ENCODE measurements around the gene DGKA.

Gene DGKA

GRCh38 chr12:55972911-55973598, 42.1 kb downstream of the DGKA start:
- TF ChIP-seq, protein P1, sequence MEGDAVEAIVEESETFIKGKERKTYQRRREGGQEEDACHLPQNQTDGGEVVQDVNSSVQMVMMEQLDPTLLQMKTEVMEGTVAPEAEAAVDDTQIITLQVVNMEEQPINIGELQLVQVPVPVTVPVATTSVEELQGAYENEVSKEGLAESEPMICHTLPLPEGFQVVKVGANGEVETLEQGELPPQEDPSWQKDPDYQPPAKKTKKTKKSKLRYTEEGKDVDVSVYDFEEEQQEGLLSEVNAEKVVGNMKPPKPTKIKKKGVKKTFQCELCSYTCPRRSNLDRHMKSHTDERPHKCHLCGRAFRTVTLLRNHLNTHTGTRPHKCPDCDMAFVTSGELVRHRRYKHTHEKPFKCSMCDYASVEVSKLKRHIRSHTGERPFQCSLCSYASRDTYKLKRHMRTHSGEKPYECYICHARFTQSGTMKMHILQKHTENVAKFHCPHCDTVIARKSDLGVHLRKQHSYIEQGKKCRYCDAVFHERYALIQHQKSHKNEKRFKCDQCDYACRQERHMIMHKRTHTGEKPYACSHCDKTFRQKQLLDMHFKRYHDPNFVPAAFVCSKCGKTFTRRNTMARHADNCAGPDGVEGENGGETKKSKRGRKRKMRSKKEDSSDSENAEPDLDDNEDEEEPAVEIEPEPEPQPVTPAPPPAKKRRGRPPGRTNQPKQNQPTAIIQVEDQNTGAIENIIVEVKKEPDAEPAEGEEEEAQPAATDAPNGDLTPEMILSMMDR (IDR thresholded peaks at IDR 0.05): no peak

GRCh38 chr12:55973599-55974307, 42.8 kb downstream of the DGKA start, which contains the start of gene RAB5B:
RAB5B (plus strand) TSS chr12:55974078; CDS start chr12:55986961, 12,883 bp downstream.
- TF ChIP-seq, protein P1 (IDR thresholded peaks at IDR 0.05): no peak

DNA sequence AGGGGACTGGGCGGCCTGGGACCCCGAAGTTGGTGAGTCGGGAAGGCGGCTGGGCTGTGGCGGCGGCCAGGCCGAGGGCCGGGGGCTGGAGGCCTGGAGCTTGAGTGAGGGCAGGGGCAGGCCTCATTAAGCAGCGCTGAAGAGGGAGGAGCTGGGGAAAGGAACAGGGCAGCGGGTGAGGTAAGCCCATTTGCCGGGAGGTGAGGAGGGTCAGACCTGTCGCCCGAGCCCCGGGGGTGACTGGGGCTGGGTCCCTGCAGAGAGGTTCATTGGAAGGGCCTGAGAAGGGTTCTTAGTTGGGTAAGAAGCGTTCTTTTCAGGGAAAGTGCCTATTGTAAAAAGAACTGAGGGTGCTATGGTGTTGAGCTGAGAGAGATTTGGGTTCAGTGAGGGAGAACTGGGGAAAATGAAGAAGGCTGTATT, 43.4 kb downstream of the DGKA start:
- TF ChIP-seq, protein P1 (IDR thresholded peaks at IDR 0.05): no peak

DNA sequence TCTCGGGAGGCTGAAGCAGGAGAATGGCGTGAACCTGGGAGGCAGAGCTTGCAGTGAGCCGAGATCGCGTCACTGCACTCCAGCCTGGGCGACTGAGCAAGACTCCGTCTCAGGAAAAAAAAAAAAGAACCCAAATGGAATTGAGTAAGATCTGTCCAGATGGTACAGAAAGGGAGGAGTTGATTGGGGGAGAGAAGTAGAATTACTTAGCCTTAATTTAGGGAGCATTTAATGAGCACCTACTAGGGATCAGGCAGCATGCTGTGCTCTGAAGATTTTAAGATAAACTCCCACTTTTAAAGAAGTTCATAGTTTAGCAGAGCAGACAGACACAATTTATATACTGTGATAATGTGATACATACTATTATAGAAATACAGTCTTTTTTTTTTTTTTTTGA, 47.4 kb downstream of the DGKA start:
- TF ChIP-seq, protein P1 (IDR thresholded peaks at IDR 0.05): no peak

DNA sequence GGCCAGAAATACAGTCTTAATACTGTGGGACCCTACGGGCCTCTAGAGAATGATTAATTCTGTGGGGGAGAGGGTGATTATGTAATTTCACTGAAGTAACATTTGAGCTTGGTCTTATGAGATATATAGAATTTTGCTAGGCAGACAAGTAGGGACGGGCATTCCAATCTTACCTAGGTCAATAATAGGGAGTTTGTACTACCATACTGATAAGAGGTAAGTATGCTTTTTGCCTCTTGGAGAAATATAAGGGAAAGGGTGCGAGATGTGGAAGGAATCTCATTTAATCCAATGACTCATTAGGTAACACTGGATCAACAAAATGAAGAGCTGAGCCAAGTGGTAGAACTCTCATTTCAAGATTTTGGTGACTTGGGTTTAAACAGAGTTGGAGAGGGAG, 48.1 kb downstream of the DGKA start:
- TF ChIP-seq, protein P1 (IDR thresholded peaks at IDR 0.05): no peak

GRCh38 chr12:55982319-55982936, 51.5 kb downstream of the DGKA start:
- TF ChIP-seq, protein P1 (IDR thresholded peaks at IDR 0.05): no peak

DNA sequence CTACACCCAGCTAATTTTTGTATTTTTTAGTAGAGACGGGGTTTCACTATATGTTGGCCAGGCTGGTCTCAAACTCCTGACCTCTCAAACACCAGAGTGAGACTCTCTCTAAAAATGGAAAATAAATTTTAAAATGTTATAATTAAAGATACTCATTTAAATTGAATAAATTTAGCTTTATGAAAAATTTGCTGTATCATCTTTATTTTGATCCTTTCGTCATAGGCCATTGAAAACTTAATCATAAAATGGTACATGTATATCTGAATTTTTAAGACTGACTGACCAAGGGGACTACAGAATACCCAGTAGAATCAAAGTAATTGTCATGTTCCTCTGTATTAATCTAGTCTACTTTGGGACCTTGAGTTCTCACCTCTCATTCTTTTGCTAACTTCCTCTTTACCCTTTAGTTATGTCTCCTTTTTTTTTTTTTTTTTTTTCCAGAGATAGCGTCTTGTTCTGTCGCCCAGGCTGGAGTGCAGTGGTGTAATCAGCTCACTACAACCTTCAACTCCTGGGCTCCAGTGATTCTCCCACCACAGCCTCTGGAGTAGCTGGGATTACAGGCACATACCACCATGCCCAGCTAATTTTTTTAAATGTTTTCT, 52.4 kb downstream of the DGKA start:
- TF ChIP-seq, protein P1 (IDR thresholded peaks at IDR 0.05): no peak

Measured in LNCAP (cell line).